Omental fat pad (tissue), 4 donors: ENCODE data around the gene LTA. TPM values are rescaled to one million over a fixed set of nuclear protein-coding genes. Genes with fewer than 3 reads are reported as not detected.
A peak's percentile ranks its signal among the peaks of the same experiment; 100 is the strongest.

Experiments
- ATAC-seq: fragments of 150-250 bp; one replicate; pipeline ENCODE4 v1.9.1; 2016; ENCODE audit warnings: mild to moderate bottlenecking, moderate library complexity; ENCODE audit not compliant: low FRiP score
- DNase-seq: peaks from one replicate; pipeline ENCODE4 v3.0.0-alpha.2; 2019; ENCODE audit warnings: low spot score
- total RNA-seq, 4 donors: library from RNA; depleted of rRNA; stranded (reverse); fragments of >200 nt; gene quantifications; one replicate each; pipeline ENCODE4 v1.1.0, GENCODE V29; 2016
- TF ChIP-seq, protein P1 (sequence below), 3 donors: fragments of 450-650 bp; IDR thresholded peaks; one replicate each; pipeline ENCODE4 v1.5.1; 2016 to 2017; ENCODE audit warnings: antibody characterized with exemption in 3 of 3, mild to moderate bottlenecking in 3 of 3, moderate library complexity in 2 of 3

The LTA gene
- total RNA-seq, 4 donors from 2014 or later = not detected

DNA sequence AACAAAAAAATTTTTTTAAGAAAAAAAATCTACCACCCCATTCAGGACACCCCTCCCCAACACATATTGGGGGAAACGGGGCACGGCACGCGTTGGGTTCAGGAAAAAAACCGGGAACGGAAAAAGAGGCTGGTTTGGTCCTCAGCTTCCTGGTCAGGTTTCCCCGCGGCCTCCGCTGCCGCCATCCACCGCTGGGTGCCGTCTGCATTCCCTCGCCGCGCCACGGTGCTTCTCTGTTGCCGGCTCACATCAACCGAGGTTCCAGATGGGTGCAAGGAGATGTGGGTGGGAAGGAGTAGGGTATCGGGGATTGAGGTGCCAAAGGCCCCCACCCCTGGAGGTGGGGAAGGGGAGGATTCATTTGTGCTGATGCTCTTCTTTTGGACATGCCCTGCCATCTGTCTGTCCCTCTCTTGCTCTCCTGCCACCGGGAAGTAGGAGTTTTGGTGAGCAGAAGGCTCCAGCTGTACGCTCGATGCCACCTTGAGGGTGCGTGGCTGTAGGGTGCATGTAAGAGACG lies 37.5 kb upstream of the LTA start:
- TF ChIP-seq, protein P1, sequence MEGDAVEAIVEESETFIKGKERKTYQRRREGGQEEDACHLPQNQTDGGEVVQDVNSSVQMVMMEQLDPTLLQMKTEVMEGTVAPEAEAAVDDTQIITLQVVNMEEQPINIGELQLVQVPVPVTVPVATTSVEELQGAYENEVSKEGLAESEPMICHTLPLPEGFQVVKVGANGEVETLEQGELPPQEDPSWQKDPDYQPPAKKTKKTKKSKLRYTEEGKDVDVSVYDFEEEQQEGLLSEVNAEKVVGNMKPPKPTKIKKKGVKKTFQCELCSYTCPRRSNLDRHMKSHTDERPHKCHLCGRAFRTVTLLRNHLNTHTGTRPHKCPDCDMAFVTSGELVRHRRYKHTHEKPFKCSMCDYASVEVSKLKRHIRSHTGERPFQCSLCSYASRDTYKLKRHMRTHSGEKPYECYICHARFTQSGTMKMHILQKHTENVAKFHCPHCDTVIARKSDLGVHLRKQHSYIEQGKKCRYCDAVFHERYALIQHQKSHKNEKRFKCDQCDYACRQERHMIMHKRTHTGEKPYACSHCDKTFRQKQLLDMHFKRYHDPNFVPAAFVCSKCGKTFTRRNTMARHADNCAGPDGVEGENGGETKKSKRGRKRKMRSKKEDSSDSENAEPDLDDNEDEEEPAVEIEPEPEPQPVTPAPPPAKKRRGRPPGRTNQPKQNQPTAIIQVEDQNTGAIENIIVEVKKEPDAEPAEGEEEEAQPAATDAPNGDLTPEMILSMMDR (IDR thresholded peaks at IDR 0.05) = no peak
- DNase-seq = no peak
- ATAC-seq = no peak

DNA sequence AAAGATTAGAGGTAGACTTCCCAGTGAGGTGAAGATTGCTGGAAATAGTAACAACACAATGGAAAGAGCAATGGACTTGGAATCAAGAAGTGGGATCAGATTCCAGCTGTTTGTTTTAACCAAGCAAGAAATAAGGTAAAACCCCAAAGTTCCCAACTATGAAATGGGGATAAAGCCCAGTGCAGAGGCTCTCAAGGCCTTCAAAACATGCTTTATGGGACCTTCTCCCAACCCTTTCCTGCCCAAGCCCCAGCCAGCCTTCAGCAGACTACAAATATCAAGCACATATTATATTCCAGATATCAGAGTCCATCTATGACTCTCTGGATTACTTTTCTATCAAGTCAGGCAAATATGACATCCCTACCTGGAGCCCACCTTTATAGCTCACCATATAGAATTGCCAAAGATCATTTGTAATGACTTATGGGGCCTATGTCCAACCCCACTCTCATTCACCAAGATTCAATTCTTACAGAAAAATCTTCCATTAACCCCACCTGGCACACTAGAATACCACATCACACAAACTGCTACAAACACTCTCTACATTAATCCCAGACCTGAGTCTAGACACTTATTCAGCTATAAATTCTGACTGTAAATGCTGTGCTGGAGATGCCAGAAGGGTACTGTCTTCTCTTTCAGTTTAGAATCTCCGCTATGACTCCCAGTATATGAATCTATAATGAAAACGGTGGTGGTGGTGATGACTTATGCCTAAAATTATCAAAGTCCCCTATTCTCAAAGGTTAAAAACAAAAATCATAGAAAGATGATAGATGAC lies 36.4 kb upstream of the LTA start:
- ATAC-seq = no peak

DNA sequence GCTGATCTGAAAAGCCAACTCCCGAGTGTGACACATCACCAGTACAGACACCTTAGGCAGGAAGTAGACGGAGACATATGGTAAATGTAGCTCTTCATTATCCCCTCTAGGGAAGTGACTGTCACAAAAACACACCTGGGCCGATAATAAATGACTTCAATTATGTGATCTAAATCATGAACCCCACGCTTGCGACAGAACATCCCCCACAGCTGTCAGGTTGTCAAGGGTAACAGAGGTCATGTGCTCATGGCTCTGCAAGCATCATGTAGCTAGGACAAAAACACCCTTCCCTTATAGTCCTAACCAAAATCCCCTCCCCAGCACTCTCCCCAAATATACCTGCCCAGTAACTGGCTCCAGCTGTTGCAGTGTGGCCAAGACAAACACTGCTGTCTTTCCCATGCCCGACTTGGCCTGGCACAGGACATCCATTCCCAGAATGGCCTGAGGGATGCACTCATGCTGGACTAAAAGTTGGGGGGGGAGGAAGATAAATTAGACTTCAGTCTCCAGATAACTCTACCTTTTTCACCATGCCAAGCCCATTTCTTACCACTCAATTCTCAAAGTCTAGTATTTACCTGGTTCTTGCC lies 33.2 kb upstream of the LTA start:
- TF ChIP-seq, protein P1 (IDR thresholded peaks at IDR 0.05) = no peak
- ATAC-seq = no peak
- no peak for DNase-seq

More for the DNA sequence above, 36.4 kb upstream of the LTA start:
- TF ChIP-seq, protein P1 (IDR thresholded peaks at IDR 0.05) = no peak
- no peak for DNase-seq

DNA sequence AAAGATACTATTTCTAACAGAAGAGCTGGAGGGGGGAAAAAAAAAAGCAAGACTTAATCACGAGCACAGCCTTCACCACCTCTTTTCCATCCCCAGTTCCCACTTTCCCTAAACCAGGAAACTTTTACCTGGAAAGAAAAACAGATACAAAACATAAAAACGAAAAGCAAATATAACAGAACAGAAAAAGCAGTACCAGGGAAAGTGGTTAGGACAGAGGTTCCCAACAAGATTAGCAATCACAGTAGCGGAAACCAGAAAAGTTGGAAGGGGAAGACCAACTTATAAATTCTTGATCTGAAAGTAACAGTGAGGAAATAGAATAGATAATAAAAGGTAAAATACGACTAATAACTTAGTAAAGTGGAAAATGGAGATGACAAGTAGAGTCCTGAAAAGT lies 31.4 kb upstream of the LTA start:
- DNase-seq (no peak), ATAC-seq (no peak)
- TF ChIP-seq, protein P1 (IDR thresholded peaks at IDR 0.05) = no peak

DNA sequence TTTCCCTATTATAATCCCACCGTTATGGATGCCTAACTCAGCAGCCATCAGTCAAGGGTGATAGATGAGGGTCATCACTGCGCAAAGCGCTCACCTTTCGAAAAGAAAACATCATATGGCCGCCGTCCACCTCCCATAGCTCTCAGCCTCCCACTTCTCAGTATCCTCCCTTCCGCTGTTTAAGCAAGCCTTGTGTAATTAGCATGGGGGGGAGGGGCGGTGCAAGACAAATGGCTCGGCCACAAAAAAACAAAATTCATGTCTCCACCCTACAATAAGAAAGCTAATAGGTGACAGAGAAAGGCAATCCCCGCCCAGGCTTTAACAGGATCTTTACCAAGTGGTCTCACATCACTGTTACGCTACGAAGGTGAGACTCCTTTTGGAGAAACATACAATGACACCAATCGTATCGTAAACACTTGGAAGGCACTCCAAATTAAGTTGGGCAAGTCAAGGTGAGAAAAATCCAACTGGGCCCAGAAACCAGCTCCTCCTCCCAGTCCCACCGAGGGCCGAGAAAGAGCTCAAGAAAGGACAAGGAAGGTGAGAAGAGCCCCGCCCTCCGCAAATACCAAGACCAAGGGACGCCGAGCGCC lies 30.9 kb upstream of the LTA start:
- ATAC-seq (no peak), DNase-seq (peak; percentile 54)
- TF ChIP-seq, protein P1 (IDR thresholded peaks at IDR 0.05) = no peak

DNA sequence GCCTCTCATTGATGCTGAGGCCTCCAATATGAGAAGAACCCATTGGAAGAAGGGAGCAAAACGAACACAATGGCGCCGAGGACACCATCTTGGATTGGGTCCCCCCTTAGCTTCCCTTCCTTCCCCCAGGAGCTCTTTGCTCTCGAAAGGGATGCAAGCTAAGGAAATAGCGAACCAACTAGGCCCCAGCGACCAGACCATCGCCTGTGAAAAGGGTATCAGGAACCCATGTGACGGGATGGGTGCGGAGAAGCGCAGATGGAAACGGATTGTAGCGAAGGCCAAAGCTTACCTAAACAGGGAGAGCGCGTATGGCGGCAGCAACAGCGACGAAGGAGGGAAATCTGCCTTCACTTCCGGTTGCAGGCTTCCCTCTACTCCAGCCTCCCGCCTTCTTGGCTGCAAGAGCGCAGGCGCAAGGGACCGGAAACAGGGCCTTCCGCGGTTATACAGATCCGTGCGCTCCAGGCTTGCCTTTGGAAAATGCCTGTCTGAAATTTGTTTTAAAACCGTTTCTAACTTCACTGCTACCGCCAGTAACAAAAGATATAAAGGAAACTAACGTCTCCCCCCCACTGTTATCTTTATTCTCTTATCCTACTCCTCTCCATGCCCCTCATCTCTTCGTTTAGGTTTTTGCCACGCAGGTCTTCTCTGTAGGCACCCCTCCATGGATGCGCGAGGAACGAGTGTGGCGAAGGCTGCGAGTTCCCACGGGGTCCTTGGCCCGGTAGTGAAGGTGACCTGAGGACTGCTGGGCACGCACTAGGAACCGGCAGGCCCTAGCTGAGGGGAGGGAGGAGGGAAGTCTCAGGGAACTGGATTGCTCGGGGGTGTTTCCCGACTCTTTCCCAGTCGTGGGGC lies 30.2 kb upstream of the LTA start, which contains the start of gene DDX39B:
TSS of gene DDX39B (minus strand) at position 346 of the 864 bp plus-strand sequence. CDS start 1,471 bp downstream, outside the sequence.
- DNase-seq = peak; percentile 67
- ATAC-seq = peak; percentile 91
- TF ChIP-seq, protein P1 (IDR thresholded peaks at IDR 0.05) = no peak
